HCT116 (cell line): Measurements from ENCODE around the gene MED26. TPM values are rescaled to one million over a fixed set of nuclear protein-coding genes. Genes with fewer than 3 reads are reported as not detected.
"Not testable (repeated sequence)": the region's sequence is repeated elsewhere in the genome, so short reads cannot be mapped to it uniquely, and the experiment has no call there.

Source experiments
- ATAC-seq: fragments of 200-7000 bp; cut with Tn5 transposase; 2 replicates; pipeline ENCODE4 v1.9.1; 2020; ENCODE audit warnings: mild to moderate bottlenecking, moderate library complexity
- BruUV-seq: library from RNA; stranded (reverse); fragments of 400-500 nt; replicated peaks from 2 replicates; lab custom pipeline; 2021; lab: Mats Ljungman, UMichigan
- CTCF ChIA-PET: fragments of 300-600 bp; sonication (Branson Sonifier 250); formaldehyde crosslinking; loops from one replicate; lab custom pipeline; 2021; ENCODE audit warnings: antibody characterized with exemption; lab: Charles Lee
- POLR2A ChIA-PET: fragments of 300-600, 350-600 bp; sonication (Branson Sonifier 250); formaldehyde crosslinking; loops from one replicate; lab custom pipeline; 2021; ENCODE audit warnings: antibody characterized with exemption; lab: Charles Lee
- RAD21 ChIA-PET, 2 experiments: fragments of 300-600 bp; sonication (Branson Sonifier 250); formaldehyde crosslinking; loops; one replicate each; lab custom pipeline; 2023; ENCODE audit warnings: low total read pairs in 2 of 2; ENCODE audit not compliant: uncharacterized antibody in 2 of 2, unreplicated experiment in 2 of 2, low non-redundant PET in 1 of 2; lab: Charles Lee
- DNase-seq: peaks from one replicate; pipeline ENCODE4 v3.0.0-alpha.2; 2010; ENCODE audit warnings: low read depth, low spot score
- H2AFZ ChIP-seq: fragments of 200-600 bp; shearing (Covaris generic), sonication (generic); 2 replicates; pipeline ENCODE4 v1.6.1; 2017; ENCODE audit warnings: low read depth, mixed run types, mixed read lengths, antibody characterized with exemption, low read length; ENCODE audit not compliant: poor library complexity, severe bottlenecking
- H3K27ac ChIP-seq: 2 replicates; pipeline ENCODE4 v1.5.1; 2012; ENCODE audit warnings: low read depth, low read length
- H3K27me3 ChIP-seq: fragments of 200-600 bp; sonication (generic); 2 replicates; pipeline ENCODE4 v1.6.1; 2016; ENCODE audit warnings: mixed run types, low read length, mixed read lengths; ENCODE audit not compliant: insufficient read depth
- H3K36me3 ChIP-seq, 2 experiments: fragments of 200-500 bp in 1 of 2; fragments of 200-600 bp in 1 of 2; sonication (Bioruptor generic) in 1 of 2; sonication (generic) in 1 of 2; 2 replicates each; pipeline versions ENCODE4 v1.5.1 to v1.6.1; 2014 to 2016; ENCODE audit warnings: low read length in 2 of 2, inconsistent platforms in 1 of 2, mixed read lengths in 1 of 2, mixed run types in 1 of 2; ENCODE audit not compliant: insufficient read depth in 2 of 2, control insufficient read depth in 1 of 2
- H3K4me1 ChIP-seq, 2 experiments: fragments of 200-600 bp in 1 of 2; sonication (generic) in 1 of 2; 2 replicates each; pipeline versions ENCODE4 v1.5.1 to v1.6.1; 2012 to 2017; ENCODE audit warnings: low read length in 2 of 2, inconsistent platforms in 1 of 2, mild to moderate bottlenecking in 1 of 2, mixed read lengths in 1 of 2, mixed run types in 1 of 2, moderate library complexity in 1 of 2; ENCODE audit not compliant: insufficient read depth in 2 of 2, control insufficient read depth in 1 of 2
- H3K4me2 ChIP-seq: fragments of 200-600 bp; sonication (generic); 2 replicates; pipeline ENCODE4 v1.6.1; 2017; ENCODE audit warnings: mixed run types, low read length, mixed read lengths
- H3K4me3 ChIP-seq, 2 experiments: fragments of 200-600 bp in 1 of 2; sonication (generic) in 1 of 2; replicated peaks in 1 of 2; 2 replicates each; pipeline ENCODE4 v1.5.1; 2011 to 2016; ENCODE audit warnings: low read length in 2 of 2, control low read depth in 1 of 2, low read depth in 1 of 2, mild to moderate bottlenecking in 1 of 2, mixed read lengths in 1 of 2, mixed run types in 1 of 2
- H3K79me2 ChIP-seq: fragments of 200-600 bp; sonication (generic); 2 replicates; pipeline ENCODE4 v1.6.1; 2017; ENCODE audit warnings: mild to moderate bottlenecking, mixed run types, low read length, moderate library complexity, mixed read lengths; ENCODE audit not compliant: insufficient read depth
- H3K9ac ChIP-seq: fragments of 200-600 bp; sonication (generic); 2 replicates; pipeline ENCODE4 v1.6.1; 2016; ENCODE audit warnings: low read length, mixed read lengths
- H3K9me2 ChIP-seq: fragments of 200-600 bp; sonication (generic), shearing (Covaris generic); 2 replicates; pipeline ENCODE4 v1.6.1; 2017; ENCODE audit warnings: mixed run types, mild to moderate bottlenecking, moderate library complexity; ENCODE audit not compliant: insufficient read depth
- H3K9me3 ChIP-seq, 2 experiments: fragments of 200-500 bp in 1 of 2; fragments of 200-600 bp in 1 of 2; sonication (Bioruptor generic) in 1 of 2; sonication (generic) in 1 of 2; 2 replicates each; pipeline ENCODE4 v1.6.1; 2014 to 2017; ENCODE audit warnings: low read length in 2 of 2, mixed read lengths in 2 of 2, inconsistent platforms in 1 of 2, low read depth in 1 of 2, mild to moderate bottlenecking in 1 of 2, mixed run types in 1 of 2, moderate library complexity in 1 of 2; ENCODE audit not compliant: control insufficient read depth in 1 of 2, insufficient read depth in 1 of 2
- H4K20me1 ChIP-seq: fragments of 200-600 bp; sonication (generic), shearing (Covaris generic); 2 replicates; pipeline ENCODE4 v1.6.1; 2017; ENCODE audit warnings: mixed run types, mild to moderate bottlenecking, moderate library complexity; ENCODE audit not compliant: insufficient read depth
- ELF1 ChIP-seq: IDR thresholded peaks from 2 replicates; pipeline ENCODE4 v1.6.1; 2012; ENCODE audit warnings: low read depth, borderline replicate concordance
- EZH2 ChIP-seq: fragments of 200-600 bp; sonication (generic); IDR thresholded peaks from 2 replicates; pipeline ENCODE4 v1.6.1; 2017; ENCODE audit warnings: antibody characterized with exemption, mixed run types
- TCF7L2 ChIP-seq: IDR thresholded peaks from 2 replicates; pipeline ENCODE4 v1.7.0; 2011; ENCODE audit warnings: borderline replicate concordance, inconsistent platforms; ENCODE audit not compliant: insufficient read depth, insufficient read length; ENCODE audit errors: extremely low read depth
- ZNF274 ChIP-seq: fragments of 200-500 bp; sonication (Bioruptor generic); IDR thresholded peaks from 2 replicates; pipeline ENCODE4 v1.6.1; 2014; ENCODE audit warnings: mild to moderate bottlenecking, low read depth, low read length, inconsistent platforms
- intact Hi-C: fragments of 100-400 bp; cut with micrococcal nuclease; formaldehyde crosslinking; loops from 2 replicates; pipeline ENCODE4 v1.10.0; 2022
- total RNA-seq: library from RNA; stranded (reverse); gene quantifications from one replicate; pipeline ENCODE4 v1.2.1, GENCODE V29; 2021; ENCODE audit not compliant: unreplicated experiment
- TF ChIP-seq, protein P1 (sequence below): IDR thresholded peaks from 2 replicates; pipeline ENCODE4 v1.6.1; 2012

MED26 gene
- total RNA-seq, 1 experiment from 2014 or later, result 13.3 TPM

DNA sequence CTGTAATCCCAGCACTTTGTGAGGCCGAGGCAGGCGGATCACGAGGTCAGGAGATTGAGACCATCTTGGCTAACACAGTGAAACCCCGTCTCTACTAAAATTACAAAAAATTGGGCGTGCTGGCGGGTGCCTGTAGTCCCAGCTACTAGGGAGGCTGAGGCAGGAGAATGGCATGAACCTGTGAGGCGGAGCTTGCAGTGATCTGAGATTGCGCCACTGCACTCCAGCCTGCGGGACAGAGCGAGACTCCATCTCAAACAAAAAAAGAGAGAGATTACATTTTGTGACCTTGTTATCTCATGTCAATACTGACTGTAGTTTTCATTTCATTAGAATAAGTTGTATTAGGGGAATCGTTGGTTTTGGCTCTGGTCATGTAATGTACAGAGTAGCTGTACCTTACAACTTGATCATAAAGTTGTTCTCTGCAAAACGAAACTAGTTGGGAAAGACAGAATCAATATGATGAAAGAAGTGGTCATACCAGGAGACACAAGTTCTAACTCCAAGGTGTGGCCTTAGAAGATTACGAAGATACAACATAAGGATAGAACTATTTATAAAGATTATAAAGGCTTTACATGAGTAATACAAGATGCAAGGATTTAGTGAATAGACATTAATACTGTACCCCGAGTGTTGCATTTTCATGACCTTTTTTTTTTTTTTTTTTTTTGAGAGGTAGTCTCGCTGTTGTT is 48.2 kb upstream of the MED26 start:
- no peak overlapping the region for H3K27ac ChIP-seq
- no peak overlapping the region for H2AFZ ChIP-seq
- peaks cover 10 to 31% of the 10 kb centered on the region in 2 experiments for H3K4me1 ChIP-seq
- ChIA-PET POLR2A (interaction anchor here (0.7 kb wide), 1 partner anchor 826 kb away, joined by 3 read pairs; no protein-coding TSS in a partner anchor), CTCF (no interaction called here)
- peaks cover 2 to 9% of the 10 kb centered on the region in 2 experiments; a peak in 1 of 4 replicates for H3K36me3 ChIP-seq
- no peaks in the 10 kb centered on the region for H4K20me1 ChIP-seq
- intact Hi-C loops, result no loop called here
- TF ChIP-seq ZNF274 (no peak), TCF7L2 (no peak), EZH2 (no peak), ELF1 (no peak)
- TF ChIP-seq, protein P1, sequence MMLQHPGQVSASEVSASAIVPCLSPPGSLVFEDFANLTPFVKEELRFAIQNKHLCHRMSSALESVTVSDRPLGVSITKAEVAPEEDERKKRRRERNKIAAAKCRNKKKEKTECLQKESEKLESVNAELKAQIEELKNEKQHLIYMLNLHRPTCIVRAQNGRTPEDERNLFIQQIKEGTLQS, result no peak
- TF ChIP-seq, all 23 proteins: peak for 0
- DNase-seq (no peak), ATAC-seq (no peak)
- RAD21 ChIA-PET, result no interaction called here
- no TSS peak for BruUV-seq
- H3K9ac ChIP-seq, result no peak overlapping the region
- no peaks in the 10 kb centered on the region; the same call in 1 of the 2 replicates for H3K79me2 ChIP-seq
- H3K9me2 ChIP-seq, result no peaks in the 10 kb centered on the region
- no peak overlapping the region for H3K4me3 ChIP-seq
- H3K4me2 ChIP-seq, result no peak overlapping the region
- no peaks in the 10 kb centered on the region for H3K9me3 ChIP-seq
- H3K27me3 ChIP-seq, result no peaks in the 10 kb centered on the region

DNA sequence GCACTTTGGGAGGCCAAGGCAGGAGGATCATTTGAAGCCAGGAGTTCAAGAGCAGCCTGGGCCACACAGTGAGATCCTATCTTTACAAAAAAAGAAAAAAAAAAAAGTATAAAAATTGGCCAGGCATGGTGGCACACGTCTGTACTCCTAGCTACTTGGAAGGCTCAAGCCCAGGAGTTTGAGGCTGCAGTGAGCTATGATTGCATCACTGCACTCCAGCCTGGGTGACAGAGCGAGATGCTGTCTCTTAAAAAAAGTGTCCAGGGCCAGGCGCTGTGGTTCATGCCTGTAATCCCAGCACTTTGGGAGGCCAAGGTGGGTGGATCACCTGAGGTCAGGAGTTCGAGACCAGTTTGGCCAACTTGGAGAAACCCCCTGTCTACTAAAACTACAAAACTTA is 45.8 kb upstream of the MED26 start:
- RAD21 ChIA-PET, H3K27ac ChIP-seq, H3K9me2 ChIP-seq, ATAC-seq, H3K4me2 ChIP-seq, H3K9ac ChIP-seq, H3K27me3 ChIP-seq, H3K4me3 ChIP-seq, POLR2A ChIA-PET, BruUV-seq, intact Hi-C loops, DNase-seq, H3K9me3 ChIP-seq, H3K36me3 ChIP-seq, H3K79me2 ChIP-seq, H2AFZ ChIP-seq, H4K20me1 ChIP-seq: not testable (repeated sequence)
- CTCF ChIA-PET, result interaction anchor here (1.3 kb wide), 1 partner anchor 14 kb away, joined by 3 read pairs; the partner anchor contains the start of gene SMIM7
- H3K4me1 ChIP-seq, result peaks cover 10 to 31% of the 10 kb centered on the region in 2 experiments
